Middle frontal gyrus (tissue), 1 donor: ENCODE results near the gene VWA5A.

Experiments
- DNase-seq: peaks from one replicate; pipeline ENCODE4 v3.0.0-alpha.2; 2015; ENCODE audit warnings: low spot score; ENCODE audit errors: extremely low spot score

VWA5A gene

DNA sequence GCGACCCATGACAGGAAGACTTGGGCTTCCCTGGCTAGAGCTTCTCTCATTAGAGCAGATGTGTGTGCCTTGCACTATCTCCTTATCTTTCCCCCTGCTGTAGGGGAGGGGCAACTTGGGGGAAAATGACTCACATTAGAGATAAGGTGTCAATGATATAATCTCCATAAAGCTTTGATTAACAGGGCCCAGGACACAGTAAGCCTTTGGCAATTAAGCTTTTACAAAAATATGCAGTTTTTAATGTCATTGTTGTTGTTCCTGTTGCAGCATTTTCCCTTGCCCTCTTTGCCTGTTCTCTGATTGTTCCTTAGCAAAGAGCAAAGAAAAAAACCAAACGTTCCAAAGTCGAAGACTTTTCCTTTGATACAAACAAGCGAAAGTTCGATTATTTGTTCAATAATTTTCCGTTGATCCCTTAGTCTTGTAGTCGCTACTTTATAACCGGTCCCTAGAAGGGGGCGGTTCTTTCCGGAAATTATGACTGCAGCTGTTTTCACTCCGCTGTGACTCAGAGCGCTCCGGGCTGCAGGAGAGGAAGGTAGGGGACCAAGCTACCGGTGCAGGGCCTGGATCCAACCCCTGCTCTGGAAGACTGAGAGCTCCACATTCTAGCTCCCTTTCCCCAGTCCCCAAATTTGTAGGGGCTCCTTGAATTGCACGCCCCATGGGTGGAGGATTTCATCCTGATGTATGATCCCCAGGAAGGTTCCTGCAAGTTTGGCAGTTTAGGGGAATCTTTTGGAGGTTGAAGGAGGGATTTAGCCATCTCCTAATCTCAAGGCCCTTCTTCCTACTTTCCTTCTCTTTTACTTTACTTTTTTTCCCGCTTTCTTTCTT lies at the start of gene VWA5A:
VWA5A (plus strand) TSS at position 509 of the 840 bp plus-strand sequence. CDS start 2,062 bp downstream, outside the sequence.
- DNase-seq = no peak

- no peak for DNase-seq
Observed at GRCh38 chr11:124068601-124069110, 46.6 kb upstream of the VWA5A start.

DNA sequence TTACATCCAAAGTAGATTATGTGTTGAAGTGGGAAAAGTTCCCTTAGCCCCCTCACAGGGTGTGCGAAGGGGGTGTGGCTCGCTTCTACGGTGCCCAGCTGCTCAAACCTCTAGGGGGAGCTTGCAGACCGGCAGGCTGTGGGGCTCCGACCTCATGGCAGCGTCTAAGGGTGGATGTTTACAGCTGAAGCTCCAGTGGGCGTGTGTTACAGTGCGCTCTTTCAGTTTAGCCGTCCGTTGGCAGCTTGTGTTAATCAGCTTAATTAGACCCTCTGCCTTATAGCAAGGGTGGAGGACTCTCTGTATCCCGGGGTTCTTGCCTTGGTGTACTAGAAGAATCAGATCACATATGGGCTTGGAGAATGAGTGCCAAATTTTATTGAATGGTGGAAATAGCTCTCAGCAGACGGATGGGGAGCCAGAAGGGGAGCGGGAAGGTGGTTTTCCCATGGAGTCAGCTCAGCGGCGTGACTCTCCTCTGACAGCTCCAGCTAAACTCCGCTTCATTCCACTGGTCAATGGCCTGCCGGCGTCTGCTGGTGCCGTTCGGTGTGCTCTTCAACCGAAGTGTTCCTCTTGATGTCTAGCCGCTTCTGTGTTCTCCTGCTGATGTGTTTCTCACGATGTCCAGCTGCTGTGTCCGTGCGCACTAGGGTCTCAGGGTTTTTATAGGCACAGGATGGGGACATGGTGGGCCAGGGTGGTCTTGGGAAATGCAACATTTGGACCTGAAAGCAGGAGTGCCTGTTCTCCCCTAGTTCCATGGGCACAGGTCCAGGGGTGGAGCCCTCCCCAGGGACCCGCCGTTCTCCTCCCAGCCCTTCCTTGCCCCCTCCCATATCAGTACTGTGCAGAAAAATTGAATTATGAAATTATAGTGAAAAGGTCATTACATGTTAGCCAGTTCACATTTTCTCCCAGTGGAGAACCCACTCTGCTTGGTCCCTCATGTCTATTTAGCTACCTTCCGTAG lies 45.5 kb upstream of the VWA5A start:
- DNase-seq = no peak

DNA sequence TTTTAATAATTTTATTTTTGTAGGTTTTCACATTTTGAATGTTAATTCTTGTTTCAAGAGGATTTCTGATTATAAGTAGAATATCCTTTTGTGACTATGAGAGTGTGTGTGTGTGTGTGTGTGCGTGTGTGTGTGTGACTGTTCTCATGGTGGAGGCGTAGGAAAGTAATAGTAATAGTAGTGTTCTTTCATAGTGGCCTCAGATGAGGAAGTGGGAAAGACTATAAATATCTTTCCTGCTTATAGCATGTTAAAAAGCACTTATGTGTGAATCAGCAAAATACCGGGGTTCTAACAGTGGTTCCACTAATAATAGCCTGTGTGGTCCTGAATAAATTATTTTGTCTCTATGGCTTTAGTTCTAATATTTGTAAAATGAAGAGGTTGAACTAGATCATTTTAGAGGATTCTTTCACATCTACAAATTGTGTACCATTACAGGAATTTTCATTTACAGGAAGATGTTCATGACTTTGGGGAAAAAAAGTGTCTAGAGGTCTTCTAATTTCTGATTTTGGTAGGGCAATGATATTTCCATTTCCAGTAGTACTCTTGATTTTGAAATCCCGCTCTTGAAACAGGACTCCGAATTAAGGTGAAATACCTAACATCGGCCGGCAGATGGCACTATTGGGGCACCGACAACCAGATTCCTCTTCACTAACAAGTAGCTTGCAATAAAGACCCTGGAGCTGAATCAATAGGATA lies 44.2 kb upstream of the VWA5A start:
- DNase-seq = no peak

DNA sequence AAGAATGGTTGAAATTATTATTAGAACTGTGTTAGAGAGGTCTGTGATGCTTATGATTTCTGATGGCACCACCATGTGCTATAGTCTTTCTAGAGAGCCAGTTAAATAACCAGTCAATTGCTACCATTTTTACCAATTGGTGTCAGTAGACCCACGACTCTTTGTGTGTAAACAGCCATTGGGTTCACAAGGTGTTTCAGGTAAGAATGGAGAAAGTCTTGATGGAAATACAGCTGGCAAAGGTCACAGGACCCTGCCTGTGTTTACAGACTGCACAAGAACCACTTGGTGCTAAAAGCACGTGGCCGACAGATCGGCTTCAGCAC lies 43.7 kb upstream of the VWA5A start:
- no peak for DNase-seq

DNA sequence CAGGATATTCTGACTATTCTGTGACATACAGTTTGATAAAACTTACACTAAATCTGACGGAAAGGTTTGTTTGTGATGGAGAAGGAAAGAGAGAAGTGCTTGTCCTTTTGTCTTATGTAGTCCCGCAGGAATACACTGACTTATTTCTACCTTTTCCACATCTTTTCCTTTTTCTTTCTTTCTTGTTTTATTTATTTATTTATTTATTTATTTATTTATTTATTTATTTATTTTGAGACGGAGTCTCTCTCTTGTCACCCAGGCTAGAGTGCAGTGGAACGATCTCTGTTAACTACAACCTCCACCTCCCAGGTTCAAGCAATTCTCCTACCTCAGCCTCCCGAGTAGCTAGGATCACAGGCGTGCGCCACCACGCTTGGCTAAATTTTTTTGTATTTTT lies 43.1 kb upstream of the VWA5A start:
- DNase-seq = no peak

GRCh38 chr11:124074554-124074953 lies 40.7 kb upstream of the VWA5A start:
- DNase-seq = no peak

- DNase-seq = no peak
Observed at GRCh38 chr11:124075492-124075840, 39.8 kb upstream of the VWA5A start.

GRCh38 chr11:124075841-124076651 lies 39.2 kb upstream of the VWA5A start:
- no peak for DNase-seq

DNA sequence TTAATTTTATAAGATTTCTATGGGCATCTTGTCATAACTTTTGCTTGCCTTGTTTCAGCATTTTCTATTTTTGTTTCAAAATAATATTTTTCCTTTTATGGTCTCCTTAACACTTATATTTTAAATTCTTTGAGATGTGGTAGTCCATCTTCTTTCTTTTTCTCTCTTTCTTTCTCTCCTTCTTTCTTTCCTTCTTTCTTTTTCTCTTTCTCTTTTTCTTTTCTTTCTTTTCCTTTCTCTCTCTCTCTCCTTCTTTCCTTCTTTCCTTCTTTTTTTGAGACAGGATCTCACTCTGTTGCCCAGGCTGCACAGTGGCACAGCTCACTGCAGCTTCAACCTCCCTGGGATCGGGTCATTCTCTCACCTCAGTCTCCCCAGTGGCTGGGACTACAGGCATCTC lies 38.0 kb upstream of the VWA5A start:
- DNase-seq = no peak

GRCh38 chr11:124078591-124078990 lies 36.7 kb upstream of the VWA5A start:
- no peak for DNase-seq

DNA sequence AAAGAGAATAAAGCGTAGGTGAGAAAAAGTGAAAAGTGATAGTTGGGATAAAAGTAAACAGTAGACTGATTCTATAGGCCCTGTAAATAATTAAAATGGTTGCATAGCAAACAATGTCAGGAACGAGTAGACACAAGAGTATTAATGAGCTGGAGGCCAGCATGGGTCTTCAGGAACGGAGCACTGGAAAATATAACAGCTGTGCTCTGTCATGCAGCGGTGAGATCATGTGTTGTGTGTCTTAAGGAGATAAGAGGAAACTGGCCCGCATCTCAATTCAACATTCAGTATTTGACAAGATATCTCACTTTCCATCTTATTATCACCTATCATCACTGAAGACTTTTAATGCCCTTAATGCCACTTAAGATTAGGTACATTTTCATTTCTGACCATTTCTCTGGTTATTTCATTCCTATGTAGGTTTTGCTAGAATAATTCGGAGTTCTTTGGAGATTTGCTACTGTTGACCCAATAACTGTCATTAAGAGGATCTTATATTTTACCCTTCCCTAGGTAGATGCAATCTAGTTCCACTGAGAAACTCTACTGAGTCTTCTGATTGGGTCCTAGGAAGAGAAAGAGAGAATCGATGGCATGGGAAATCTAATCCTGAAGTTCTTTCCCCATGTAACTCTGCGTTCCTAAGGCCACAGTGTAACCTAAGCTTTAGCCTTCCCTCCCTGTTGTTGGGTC lies 35.5 kb upstream of the VWA5A start:
- DNase-seq = no peak

DNA sequence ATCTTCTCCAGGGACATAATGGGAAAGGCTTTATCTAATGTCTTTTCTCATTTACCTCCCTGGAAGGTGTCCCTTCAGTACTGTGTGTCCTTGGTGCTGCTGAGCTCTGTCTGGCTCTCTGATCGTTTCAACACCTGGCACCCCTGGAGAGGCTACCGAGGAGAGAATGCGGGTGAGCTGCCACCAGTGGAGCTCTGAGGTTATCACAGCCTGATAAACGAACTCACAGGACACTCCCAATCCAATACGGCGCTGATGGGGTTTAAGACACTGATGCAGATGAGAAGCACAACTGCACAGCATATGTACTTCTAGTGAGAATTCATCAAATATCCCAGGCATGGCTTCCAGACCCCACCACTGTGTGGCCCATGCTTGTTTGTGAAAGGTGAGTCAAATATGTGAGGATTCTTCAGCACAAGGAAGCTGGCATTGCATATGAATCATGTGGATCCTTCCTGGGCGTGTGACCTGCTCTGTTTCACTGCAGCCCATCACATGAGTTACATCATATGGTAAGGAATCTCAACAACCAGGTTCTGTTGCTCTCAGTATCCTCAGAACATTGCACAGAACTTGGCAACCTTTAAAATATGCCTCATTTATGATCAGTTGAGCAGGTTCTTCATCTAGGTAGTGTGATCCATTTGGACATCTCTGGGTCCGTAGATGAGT lies 34.8 kb upstream of the VWA5A start:
- DNase-seq = no peak

GRCh38 chr11:124081483-124081882 lies 33.8 kb upstream of the VWA5A start:
- no peak for DNase-seq

GRCh38 chr11:124082371-124082770 lies 32.9 kb upstream of the VWA5A start:
- no peak for DNase-seq

DNA sequence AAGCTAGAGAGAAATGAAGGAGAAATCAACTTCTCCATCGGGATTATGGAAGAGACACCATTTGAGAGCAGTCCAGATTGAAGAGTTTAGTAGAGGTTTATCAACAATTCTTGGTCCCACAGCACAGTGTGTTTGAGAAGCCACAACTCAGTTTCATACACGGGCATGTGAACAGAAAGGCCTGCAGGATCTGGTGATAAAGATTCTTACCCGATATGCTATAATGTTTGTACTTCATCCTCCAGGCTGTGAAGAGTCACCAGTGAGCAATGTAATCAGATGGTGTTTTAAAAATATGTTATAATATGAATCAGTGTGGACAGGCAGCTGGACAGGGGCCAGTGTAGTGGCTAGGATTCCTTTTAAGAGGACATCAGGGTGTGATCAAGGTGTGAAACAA lies 29.7 kb upstream of the VWA5A start:
- DNase-seq = no peak

DNA sequence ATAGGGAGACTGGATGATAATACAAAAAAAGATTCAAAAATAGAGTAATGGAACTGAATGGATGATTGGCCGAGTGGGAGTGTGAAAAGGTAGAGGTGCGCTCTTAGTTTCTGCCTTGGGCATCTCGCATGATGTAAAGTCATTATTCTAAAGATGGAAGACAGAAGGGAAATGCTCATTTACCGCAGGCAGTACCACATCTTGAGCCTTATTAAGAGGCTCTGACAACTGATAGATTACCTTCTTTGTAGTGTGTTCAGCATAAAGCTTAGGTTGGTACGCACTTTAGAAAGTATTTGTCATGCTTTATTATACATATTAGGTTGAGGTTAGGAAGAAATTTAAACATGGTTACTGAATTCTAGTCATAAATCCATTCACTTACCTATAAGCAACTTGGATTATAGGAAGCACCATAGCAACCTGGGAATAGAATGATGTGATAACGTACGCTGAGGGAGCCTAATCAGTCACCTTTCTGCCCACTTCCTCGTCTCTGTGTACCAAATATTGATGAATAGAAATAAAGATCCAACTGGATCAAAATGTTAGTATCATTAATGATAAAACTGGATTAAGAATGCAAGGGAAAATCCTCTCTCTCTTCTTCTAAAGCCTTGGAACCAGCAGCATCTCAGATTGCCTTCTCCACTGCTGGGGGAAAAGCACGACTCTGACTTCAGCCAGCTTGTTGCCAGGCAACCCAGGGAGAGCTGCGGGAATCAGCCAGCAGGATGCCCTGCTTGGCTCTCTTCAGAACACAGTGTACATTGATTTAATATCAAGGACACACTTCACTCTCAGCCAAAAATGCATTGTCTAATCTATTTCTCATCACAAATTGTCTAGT lies 29.0 kb upstream of the VWA5A start:
- DNase-seq = peak; percentile 65

GRCh38 chr11:124090996-124091395 lies 24.3 kb upstream of the VWA5A start:
- DNase-seq = no peak

GRCh38 chr11:124093330-124093729 lies 21.9 kb upstream of the VWA5A start:
- DNase-seq = no peak
